Stomach (tissue), 4 donors: ENCODE data around the gene CLEC2L.

Experiments used
- CTCF ChIP-seq, 7 experiments: fragments of 450-650 bp in 4 of 7; fragments of 200-600 bp in 3 of 7; sonication (generic) in 3 of 7; IDR thresholded peaks; one replicate each; pipeline ENCODE4 v1.5.1; 2016 to 2019; ENCODE audit warnings: antibody characterized with exemption in 7 of 7, control low read depth in 2 of 7, mild to moderate bottlenecking in 1 of 7
- EP300 ChIP-seq: sonication (generic); formaldehyde crosslinking; IDR thresholded peaks from one replicate; pipeline ENCODE4 v1.6.1; 2017; ENCODE audit warnings: antibody characterized with exemption
- POLR2A ChIP-seq, 4 donors: fragments of 450-650 bp; IDR thresholded peaks; one replicate each; pipeline ENCODE4 v1.6.1; 2016; ENCODE audit warnings: antibody characterized with exemption in 4 of 4, control low read depth in 2 of 4, mild to moderate bottlenecking in 1 of 4, moderate library complexity in 1 of 4

- no peak for TF ChIP-seq POLR2A (IDR thresholded peaks at IDR 0.05)
- TF ChIP-seq CTCF (IDR thresholded peaks at IDR 0.05) = no peak
- TF ChIP-seq EP300 = no peak
These were observed 36.0 kb upstream of the CLEC2L start for GRCh38 chr7:139487366-139488080.
